Neural cell (in vitro differentiated cells): Measurements from ENCODE around the gene TGFBR3. TPM values are rescaled to one million over a fixed set of nuclear protein-coding genes. Genes with fewer than 3 reads are reported as not detected.

Experiments used
- H2AFZ ChIP-seq: fragments of 200-600, 300-800 bp; sonication (generic), shearing (Covaris generic); 2 replicates; pipeline ENCODE4 v1.6.0; 2014; ENCODE audit warnings: low read depth, mild to moderate bottlenecking, antibody characterized with exemption, low read length, moderate library complexity
- H3F3A ChIP-seq: fragments of 200-600 bp; shearing (Covaris generic); 2 replicates; pipeline ENCODE4 v1.6.1; 2016; ENCODE audit warnings: mild to moderate bottlenecking, moderate library complexity, mixed read lengths, antibody characterized with exemption, low read length; ENCODE audit not compliant: insufficient read depth, poor library complexity, severe bottlenecking
- H3K27ac ChIP-seq: fragments of 200-600, 300-800 bp; sonication (generic), shearing (Covaris generic); 2 replicates; pipeline ENCODE4 v1.5.1; 2014; ENCODE audit warnings: mild to moderate bottlenecking, low read length, moderate library complexity
- H3K27me3 ChIP-seq: fragments of 300-800, 200-600 bp; sonication (generic), shearing (Covaris generic); 2 replicates; pipeline ENCODE4 v1.6.0; 2014; ENCODE audit warnings: mild to moderate bottlenecking, low read depth, low read length, moderate library complexity; ENCODE audit not compliant: insufficient read depth
- H3K36me3 ChIP-seq: fragments of 300-800, 200-600 bp; sonication (generic), shearing (Covaris generic); 2 replicates; pipeline ENCODE4 v1.5.1; 2014; ENCODE audit warnings: mild to moderate bottlenecking, antibody characterized with exemption, low read length, moderate library complexity; ENCODE audit not compliant: insufficient read depth
- H3K4me2 ChIP-seq: fragments of 300-800, 200-600 bp; sonication (generic), shearing (Covaris generic); 2 replicates; pipeline ENCODE4 v1.6.0; 2014; ENCODE audit warnings: mild to moderate bottlenecking, low read length
- H3K4me3 ChIP-seq: fragments of 300-800, 200-600 bp; sonication (generic), shearing (Covaris generic); 2 replicates; pipeline ENCODE4 v1.5.1; 2014; ENCODE audit warnings: mild to moderate bottlenecking, low read length, moderate library complexity
- H3K79me2 ChIP-seq: fragments of 200-600 bp; shearing (Covaris generic); replicated peaks from 2 replicates; pipeline ENCODE4 v1.6.0; 2014; ENCODE audit warnings: mild to moderate bottlenecking, low read length, moderate library complexity; ENCODE audit not compliant: insufficient read depth
- H3K9ac ChIP-seq: fragments of 300-800, 200-600 bp; sonication (generic), shearing (Covaris generic); 2 replicates; pipeline ENCODE4 v1.6.1; 2016; ENCODE audit warnings: mild to moderate bottlenecking, low read length, mixed read lengths
- H3K9me2 ChIP-seq: fragments of 200-600 bp; shearing (Covaris generic); 2 replicates; pipeline ENCODE4 v1.6.1; 2016; ENCODE audit warnings: mild to moderate bottlenecking, low read length, mixed read lengths; ENCODE audit not compliant: insufficient read depth
- H3K9me3 ChIP-seq: fragments of 200-600, 300-800 bp; sonication (generic), shearing (Covaris generic); 2 replicates; pipeline ENCODE4 v1.6.1; 2016; ENCODE audit warnings: mild to moderate bottlenecking, mixed run types, low read length, moderate library complexity, mixed read lengths
- H4K20me1 ChIP-seq: fragments of 200-600 bp; shearing (Covaris generic); 2 replicates; pipeline ENCODE4 v1.6.1; 2016; ENCODE audit warnings: mild to moderate bottlenecking, mixed run types; ENCODE audit not compliant: insufficient read depth
- CTCF ChIP-seq: fragments of 450-650 bp; IDR thresholded peaks from 2 replicates; pipeline ENCODE4 v1.5.1; 2014; ENCODE audit warnings: antibody characterized with exemption, mild to moderate bottlenecking, moderate library complexity; ENCODE audit not compliant: poor library complexity, severe bottlenecking
- EP300 ChIP-seq: fragments of 450-650 bp; conservative IDR thresholded peaks from 2 replicates; pipeline ENCODE4 v1.6.1; 2014; ENCODE audit warnings: antibody characterized with exemption, mild to moderate bottlenecking, moderate library complexity; ENCODE audit not compliant: poor library complexity, severe bottlenecking
- EZH2 ChIP-seq: fragments of 200-600, 300-800 bp; shearing (Covaris generic), sonication (generic); IDR thresholded peaks from 2 replicates; pipeline ENCODE4 v1.6.1; 2014; ENCODE audit warnings: antibody characterized with exemption, low read length, borderline replicate concordance, mild to moderate bottlenecking; ENCODE audit not compliant: insufficient read depth, poor library complexity, severe bottlenecking
- MXI1 ChIP-seq: fragments of 450-650 bp; conservative IDR thresholded peaks from 2 replicates; pipeline ENCODE4 v1.6.1; 2014; ENCODE audit warnings: antibody characterized with exemption, mild to moderate bottlenecking; ENCODE audit not compliant: poor library complexity, severe bottlenecking
- POLR2AphosphoS5 ChIP-seq: IDR thresholded peaks from 2 replicates; pipeline ENCODE4 v1.6.1; 2012
- RAD21 ChIP-seq: fragments of 450-650 bp; conservative IDR thresholded peaks from 2 replicates; pipeline ENCODE4 v1.6.1; 2014; ENCODE audit warnings: antibody characterized with exemption, mild to moderate bottlenecking, moderate library complexity
- REST ChIP-seq: IDR thresholded peaks from 2 replicates; pipeline ENCODE4 v1.6.1; 2012; ENCODE audit warnings: borderline replicate concordance
- SMC3 ChIP-seq: fragments of 450-650 bp; conservative IDR thresholded peaks from 2 replicates; pipeline ENCODE4 v1.6.1; 2014; ENCODE audit warnings: antibody characterized with exemption, mild to moderate bottlenecking, moderate library complexity; ENCODE audit not compliant: poor library complexity
- TAF1 ChIP-seq: IDR thresholded peaks from 2 replicates; pipeline ENCODE4 v1.6.1; 2012; ENCODE audit warnings: low read depth
- polyA plus RNA-seq: library from polyadenylated mRNA; depleted of rRNA; stranded (reverse); fragments of >200 nt; gene quantifications from 2 replicates; pipeline ENCODE4 v1.2.3, GENCODE V29; 2014

TGFBR3 gene
- polyA plus RNA-seq, 1 donor from 2014 or later: 0.25 TPM

- Histone ChIP-seq H3K9ac (no peak overlapping the region), H3K27ac (no peak overlapping the region), H2AFZ (no peak overlapping the region), H3K9me2 (no peaks in the 10 kb centered on the region), H3K79me2 (no peaks in the 10 kb centered on the region), H3K36me3 (no peaks in the 10 kb centered on the region), H3K4me3 (no peak overlapping the region), H3K4me2 (no peak overlapping the region), H4K20me1 (no peaks in the 10 kb centered on the region), H3K9me3 (no peaks in the 10 kb centered on the region), H3F3A (no peaks in the 10 kb centered on the region), H3K27me3 (no peaks in the 10 kb centered on the region)
- TF ChIP-seq CTCF (no peak), REST (no peak), RAD21 (no peak), MXI1 (no peak), EZH2 (no peak), POLR2AphosphoS5 (no peak), TAF1 (no peak), EP300 (no peak)
Observed at GRCh38 chr1:91814448-91814847, 71.5 kb downstream of the TGFBR3 start.

GRCh38 chr1:91813813-91814212 lies 72.1 kb downstream of the TGFBR3 start:
- no peak overlapping the region for H2AFZ ChIP-seq
- H3K9me2 ChIP-seq: no peaks in the 10 kb centered on the region
- H3K36me3 ChIP-seq: no peaks in the 10 kb centered on the region
- H3K9me3 ChIP-seq: no peaks in the 10 kb centered on the region
- H4K20me1 ChIP-seq: no peaks in the 10 kb centered on the region
- no peaks in the 10 kb centered on the region for H3F3A ChIP-seq
- H3K9ac ChIP-seq: no peak overlapping the region
- H3K79me2 ChIP-seq: no peaks in the 10 kb centered on the region
- H3K27me3 ChIP-seq: no peaks in the 10 kb centered on the region
- H3K27ac ChIP-seq: no peak overlapping the region
- TF ChIP-seq RAD21 (no peak), EP300 (no peak), REST (no peak), MXI1 (no peak), TAF1 (no peak), SMC3 (no peak), CTCF (no peak), POLR2AphosphoS5 (no peak), EZH2 (no peak)
- H3K4me2 ChIP-seq: no peak overlapping the region
- H3K4me3 ChIP-seq: no peak overlapping the region
